WTC11 (cell line): ENCODE data around the gene SERINC4. TPM values are rescaled to one million over a fixed set of nuclear protein-coding genes. Genes with fewer than 3 reads are reported as not detected.
A peak's percentile ranks its signal among the peaks of the same experiment; 100 is the strongest.

ENCODE experiments used
- ATAC-seq: fragments of 200-7000 bp; cut with Tn5 transposase; 2 replicates; pipeline ENCODE4 v1.10.0; 2021; ENCODE audit warnings: mild to moderate bottlenecking, moderate library complexity
- CTCF ChIA-PET: fragments of 300-600 bp; sonication (Branson Sonifier 250); formaldehyde crosslinking; loops from one replicate; lab custom pipeline; 2021; ENCODE audit warnings: antibody characterized with exemption; lab: Charles Lee
- POLR2A ChIA-PET: fragments of 350-600 bp; sonication (Branson Sonifier 250); formaldehyde crosslinking; loops from one replicate; lab custom pipeline; 2021; ENCODE audit warnings: antibody characterized with exemption; lab: Charles Lee
- DNase-seq: peaks from one replicate; pipeline ENCODE4 v3.0.0; 2021; ENCODE audit warnings: low spot score
- H3K27ac Mint-ChIP-seq: 2 replicates; pipeline ENCODE4 v1.8.0; 2021; ENCODE audit warnings: mixed read lengths
- H3K27me3 Mint-ChIP-seq: 2 replicates; pipeline ENCODE4 v1.8.0; 2021; ENCODE audit warnings: low read depth, mild to moderate bottlenecking, moderate library complexity, mixed read lengths
- H3K36me3 Mint-ChIP-seq: 2 replicates; pipeline ENCODE4 v1.8.0; 2021; ENCODE audit warnings: mixed read lengths
- H3K4me1 Mint-ChIP-seq: 2 replicates; pipeline ENCODE4 v1.8.0; 2022; ENCODE audit warnings: mixed read lengths
- H3K4me3 Mint-ChIP-seq: 2 replicates; pipeline ENCODE4 v1.8.0; 2021; ENCODE audit warnings: mild to moderate bottlenecking, moderate library complexity, mixed read lengths
- H3K9me3 Mint-ChIP-seq: 2 replicates; pipeline ENCODE4 v1.8.0; 2021; ENCODE audit warnings: mixed read lengths
- ARID4B ChIP-seq: sonication (generic); formaldehyde crosslinking; IDR thresholded peaks from 2 replicates; pipeline ENCODE4 v1.8.0; 2023; ENCODE audit warnings: missing genetic modification reagents, mild to moderate bottlenecking, borderline replicate concordance
- CTCF ChIP-seq: fragments of 200-600 bp; IDR thresholded peaks from 2 replicates; pipeline ENCODE4 v1.8.0; 2022; ENCODE audit warnings: antibody characterized with exemption
- ESRRA ChIP-seq: sonication (generic); formaldehyde crosslinking; IDR thresholded peaks from 2 replicates; pipeline ENCODE4 v1.8.1; 2022; ENCODE audit warnings: mild to moderate bottlenecking, missing genetic modification reagents, borderline replicate concordance
- JUN ChIP-seq: sonication (generic); formaldehyde crosslinking; IDR thresholded peaks from 2 replicates; pipeline ENCODE4 v1.8.0; 2023; ENCODE audit warnings: mild to moderate bottlenecking, missing genetic modification reagents
- KAT7 ChIP-seq: sonication (generic); formaldehyde crosslinking; IDR thresholded peaks from 2 replicates; pipeline ENCODE4 v1.8.1; 2023; ENCODE audit warnings: missing genetic modification reagents, mild to moderate bottlenecking, borderline replicate concordance
- MAX ChIP-seq: sonication (generic); formaldehyde crosslinking; IDR thresholded peaks from 2 replicates; pipeline ENCODE4 v1.8.0; 2022; ENCODE audit warnings: mild to moderate bottlenecking, missing genetic modification reagents
- MXD4 ChIP-seq: fragments of 250-450 bp; sonication (Bioruptor Pico); IDR thresholded peaks from 2 replicates; pipeline ENCODE4 v1.8.0; 2021; ENCODE audit warnings: mild to moderate bottlenecking, moderate library complexity, borderline replicate concordance
- NFATC4 ChIP-seq: fragments of 250-450 bp; sonication (Bioruptor Pico); IDR thresholded peaks from 2 replicates; pipeline ENCODE4 v1.9.0; 2021; ENCODE audit warnings: mild to moderate bottlenecking
- NR2C2 ChIP-seq: sonication (generic); formaldehyde crosslinking; IDR thresholded peaks from 2 replicates; pipeline ENCODE4 v1.8.0; 2022; ENCODE audit warnings: mild to moderate bottlenecking, missing genetic modification reagents
- NR3C1 ChIP-seq: sonication (generic); formaldehyde crosslinking; conservative IDR thresholded peaks from 2 replicates; pipeline ENCODE4 v1.8.1; 2023; ENCODE audit warnings: low read depth, mild to moderate bottlenecking, missing genetic modification reagents
- TCF7 ChIP-seq: sonication (generic); formaldehyde crosslinking; IDR thresholded peaks from 2 replicates; pipeline ENCODE4 v1.8.0; 2022; ENCODE audit warnings: mild to moderate bottlenecking, low read depth, missing genetic modification reagents, moderate library complexity
- TEAD4 ChIP-seq: sonication (generic); formaldehyde crosslinking; IDR thresholded peaks from 2 replicates; pipeline ENCODE4 v1.8.0; 2022; ENCODE audit warnings: mild to moderate bottlenecking, missing genetic modification reagents
- USF2 ChIP-seq: sonication (generic); formaldehyde crosslinking; IDR thresholded peaks from 2 replicates; pipeline ENCODE4 v1.8.1; 2023; ENCODE audit warnings: mild to moderate bottlenecking, missing genetic modification reagents, moderate library complexity
- ZNF416 ChIP-seq: fragments of 250-450 bp; sonication (Bioruptor Pico); IDR thresholded peaks from 2 replicates; pipeline ENCODE4 v1.9.0; 2021; ENCODE audit warnings: mild to moderate bottlenecking, inconsistent platforms
- ZNF423 ChIP-seq: fragments of 250-450 bp; sonication (Bioruptor Pico); IDR thresholded peaks from 2 replicates; pipeline ENCODE4 v2.1.2; 2022; ENCODE audit warnings: mild to moderate bottlenecking, moderate library complexity
- ZNF512 ChIP-seq: sonication (generic); formaldehyde crosslinking; IDR thresholded peaks from 2 replicates; pipeline ENCODE4 v1.8.1; 2022; ENCODE audit warnings: missing genetic modification reagents, borderline replicate concordance
- total RNA-seq: library from RNA; stranded (reverse); gene quantifications from 3 replicates; pipeline ENCODE4 v1.2.3, GENCODE V29; 2021
- TF ChIP-seq, protein P1 (sequence below): sonication (generic); formaldehyde crosslinking; IDR thresholded peaks from 2 replicates; pipeline ENCODE4 v1.8.0; 2022; ENCODE audit warnings: mild to moderate bottlenecking, missing genetic modification reagents
- TF ChIP-seq, protein P2 (sequence below): sonication (generic); formaldehyde crosslinking; IDR thresholded peaks from 2 replicates; pipeline ENCODE4 v1.8.1; 2023; ENCODE audit warnings: mild to moderate bottlenecking, missing genetic modification reagents
- TF ChIP-seq, protein P3 (sequence below): sonication (generic); formaldehyde crosslinking; IDR thresholded peaks from 2 replicates; pipeline ENCODE4 v1.8.1; 2022; ENCODE audit warnings: low read depth, mild to moderate bottlenecking, moderate library complexity, missing genetic modification reagents, borderline replicate concordance
- TF ChIP-seq, protein P4 (sequence below): fragments of 250-450 bp; sonication (Bioruptor Pico); conservative IDR thresholded peaks from 2 replicates; pipeline ENCODE4 v1.9.0; 2021; ENCODE audit warnings: mild to moderate bottlenecking

The SERINC4 gene
- total RNA-seq, 1 experiment from 2014 or later: not detected

- ATAC-seq (peak; percentile 85), DNase-seq (peak; percentile 81)
- Mint-ChIP-seq H3K36me3 (peaks cover 28% of the 10 kb centered on the region), H3K4me3 (peak within 1 kb of the TSS; percentile 95), H3K27me3 (peaks cover 24% of the 10 kb centered on the region), H3K27ac (peak within 1 kb of the TSS; percentile 99), H3K4me1 (peaks cover 12% of the 10 kb centered on the region), H3K9me3 (peaks cover 6% of the 10 kb centered on the region)
- CTCF ChIA-PET: interaction anchor here (0.9 to 1.4 kb wide), 6 partner anchors 24 to 454 kb away, joined by 3 to 7 read pairs (median 4); partner anchors contain the start of genes ELL3, HYPK, SERINC4 and TUBGCP4
- POLR2A ChIA-PET: interaction anchor here (0.9 to 1.0 kb wide), 4 partner anchors 24 to 314 kb away, joined by 3 to 4 read pairs (median 3); partner anchors contain the start of genes HYPK and SERINC4
- TF ChIP-seq ZNF416 (CRISPR knock-in tag): no peak
- no peak for TF ChIP-seq NR3C1 (CRISPR knock-in tag)
- 0 out of 2 replicates have a peak, but pooled peaks have one; percentile 58 for TF ChIP-seq ESRRA (CRISPR knock-in tag)
- no peak for TF ChIP-seq ZNF423 (CRISPR knock-in tag)
- no peak for TF ChIP-seq KAT7 (CRISPR knock-in tag)
- TF ChIP-seq, protein P1, sequence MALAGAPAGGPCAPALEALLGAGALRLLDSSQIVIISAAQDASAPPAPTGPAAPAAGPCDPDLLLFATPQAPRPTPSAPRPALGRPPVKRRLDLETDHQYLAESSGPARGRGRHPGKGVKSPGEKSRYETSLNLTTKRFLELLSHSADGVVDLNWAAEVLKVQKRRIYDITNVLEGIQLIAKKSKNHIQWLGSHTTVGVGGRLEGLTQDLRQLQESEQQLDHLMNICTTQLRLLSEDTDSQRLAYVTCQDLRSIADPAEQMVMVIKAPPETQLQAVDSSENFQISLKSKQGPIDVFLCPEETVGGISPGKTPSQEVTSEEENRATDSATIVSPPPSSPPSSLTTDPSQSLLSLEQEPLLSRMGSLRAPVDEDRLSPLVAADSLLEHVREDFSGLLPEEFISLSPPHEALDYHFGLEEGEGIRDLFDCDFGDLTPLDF (CRISPR knock-in tag): peak; percentile 86; the same call in 1 of the 2 replicates
- no peak for TF ChIP-seq CTCF
- TF ChIP-seq MXD4: no peak
- peak; percentile 99 for TF ChIP-seq MAX (CRISPR knock-in tag)
- TF ChIP-seq JUN: no peak
- TF ChIP-seq, protein P2, sequence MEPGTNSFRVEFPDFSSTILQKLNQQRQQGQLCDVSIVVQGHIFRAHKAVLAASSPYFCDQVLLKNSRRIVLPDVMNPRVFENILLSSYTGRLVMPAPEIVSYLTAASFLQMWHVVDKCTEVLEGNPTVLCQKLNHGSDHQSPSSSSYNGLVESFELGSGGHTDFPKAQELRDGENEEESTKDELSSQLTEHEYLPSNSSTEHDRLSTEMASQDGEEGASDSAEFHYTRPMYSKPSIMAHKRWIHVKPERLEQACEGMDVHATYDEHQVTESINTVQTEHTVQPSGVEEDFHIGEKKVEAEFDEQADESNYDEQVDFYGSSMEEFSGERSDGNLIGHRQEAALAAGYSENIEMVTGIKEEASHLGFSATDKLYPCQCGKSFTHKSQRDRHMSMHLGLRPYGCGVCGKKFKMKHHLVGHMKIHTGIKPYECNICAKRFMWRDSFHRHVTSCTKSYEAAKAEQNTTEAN: no peak
- no peak for TF ChIP-seq NR2C2 (CRISPR knock-in tag)
- no peak for TF ChIP-seq TCF7 (CRISPR knock-in tag)
- no peak for TF ChIP-seq NFATC4
- TF ChIP-seq ZNF512: no peak
- TF ChIP-seq TEAD4 (CRISPR knock-in tag): 0 out of 2 replicates have a peak, but pooled peaks have one; percentile 40
- TF ChIP-seq, protein P3, sequence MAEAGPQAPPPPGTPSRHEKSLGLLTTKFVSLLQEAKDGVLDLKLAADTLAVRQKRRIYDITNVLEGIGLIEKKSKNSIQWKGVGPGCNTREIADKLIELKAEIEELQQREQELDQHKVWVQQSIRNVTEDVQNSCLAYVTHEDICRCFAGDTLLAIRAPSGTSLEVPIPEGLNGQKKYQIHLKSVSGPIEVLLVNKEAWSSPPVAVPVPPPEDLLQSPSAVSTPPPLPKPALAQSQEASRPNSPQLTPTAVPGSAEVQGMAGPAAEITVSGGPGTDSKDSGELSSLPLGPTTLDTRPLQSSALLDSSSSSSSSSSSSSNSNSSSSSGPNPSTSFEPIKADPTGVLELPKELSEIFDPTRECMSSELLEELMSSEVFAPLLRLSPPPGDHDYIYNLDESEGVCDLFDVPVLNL (CRISPR knock-in tag): 0 out of 2 replicates have a peak, but pooled peaks have one; percentile 37
- TF ChIP-seq USF2: no peak
- no peak; the same call in 1 of the 2 replicates for TF ChIP-seq ARID4B (CRISPR knock-in tag)
- TF ChIP-seq, protein P4, sequence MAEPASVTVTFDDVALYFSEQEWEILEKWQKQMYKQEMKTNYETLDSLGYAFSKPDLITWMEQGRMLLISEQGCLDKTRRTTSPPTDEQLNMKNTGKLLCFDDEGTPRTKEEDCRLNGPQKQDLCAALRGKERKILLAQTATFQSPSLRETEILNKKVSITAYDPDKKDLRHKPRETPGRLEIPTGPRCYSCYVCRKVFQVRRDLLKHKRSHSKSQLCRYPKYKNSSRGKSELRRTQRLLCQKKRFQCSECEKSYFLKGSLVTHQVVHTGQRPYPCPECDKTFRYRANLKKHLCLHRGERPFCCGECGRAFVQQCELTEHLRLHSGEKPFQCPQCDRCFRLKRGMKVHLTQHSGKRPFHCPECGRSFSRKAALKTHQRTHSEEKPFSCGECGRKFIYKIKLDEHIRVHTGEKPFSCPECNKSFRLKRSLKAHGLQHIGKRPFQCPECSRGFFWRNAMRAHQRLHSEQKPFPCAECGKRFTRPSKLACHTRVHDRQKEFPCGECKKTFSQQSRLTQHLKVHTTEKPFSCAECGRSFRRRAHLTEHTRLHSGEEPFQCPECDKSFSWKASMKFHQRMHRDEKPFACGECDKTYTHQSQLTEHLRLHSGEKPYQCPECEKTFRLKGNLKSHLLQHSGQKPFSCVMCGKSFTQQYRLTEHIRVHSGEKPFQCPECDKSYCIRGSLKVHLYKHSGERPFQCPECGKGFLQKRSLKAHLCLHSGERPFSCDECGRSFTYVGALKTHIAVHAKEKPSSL (CRISPR knock-in tag): no peak
These were observed 24.6 kb upstream of the SERINC4 start, which contains the start of gene MFAP1 for GRCh38 chr15:43824302-43825246. MFAP1 (minus strand) TSS chr15:43824690; CDS start chr15:43824569, 121 bp downstream.
